Endothelial cell of umbilical vein (primary cell): ENCODE measurements around the gene RBM44. TPM values are rescaled to one million over a fixed set of nuclear protein-coding genes. Genes with fewer than 3 reads are reported as not detected.

ENCODE experiments used
- BruUV-seq: library from RNA; stranded (reverse); fragments of 400-500 nt; replicated peaks from 2 replicates; lab custom pipeline; 2021; lab: Mats Ljungman, UMichigan
- CTCF ChIA-PET: fragments of 300-600, 350-600 bp; sonication (Branson Sonifier 250); formaldehyde crosslinking; loops from one replicate; lab custom pipeline; 2021; ENCODE audit warnings: antibody characterized with exemption, inconsistent platforms; lab: Charles Lee
- POLR2A ChIA-PET: fragments of 300-600, 350-600 bp; sonication (Branson Sonifier 250); formaldehyde crosslinking; loops from one replicate; lab custom pipeline; 2021; ENCODE audit warnings: antibody characterized with exemption, inconsistent platforms; lab: Charles Lee
- DNase-seq: peaks from one replicate; pipeline ENCODE4 v3.0.0-alpha.2; 2011; ENCODE audit warnings: low read depth, low spot score
- FAIRE-seq: peaks from 2 replicates; lab custom pipeline; 2011; peaks lifted over from hg19 to GRCh38; lab: Jason Lieb, UNC
- H2AFZ ChIP-seq: 2 replicates; pipeline ENCODE4 v1.6.0; 2012; ENCODE audit warnings: low read depth, low read length, control low read depth, inconsistent platforms
- H3K27ac ChIP-seq: 2 replicates; pipeline ENCODE4 v1.5.1; 2011; ENCODE audit warnings: low read depth, mild to moderate bottlenecking, control low read depth, low read length, moderate library complexity; ENCODE audit not compliant: insufficient read depth
- H3K27me3 ChIP-seq, 2 experiments: 2 replicates each; pipeline versions ENCODE4 v1.6.0 to v1.6.1; 2011; ENCODE audit warnings: low read length in 2 of 2, mixed read lengths in 1 of 2; ENCODE audit not compliant: control insufficient read depth in 2 of 2, insufficient read depth in 2 of 2
- H3K36me3 ChIP-seq, 2 experiments: 2 replicates in 1 of 2; 3 replicates in 1 of 2; pipeline ENCODE4 v1.5.1; 2011; ENCODE audit warnings: low read length in 2 of 2, mild to moderate bottlenecking in 1 of 2, moderate library complexity in 1 of 2; ENCODE audit not compliant: control insufficient read depth in 2 of 2, insufficient read depth in 2 of 2; ENCODE audit errors: extremely low read depth in 1 of 2
- H3K4me1 ChIP-seq: 3 replicates; pipeline ENCODE4 v1.5.1; 2011; ENCODE audit warnings: mild to moderate bottlenecking, low read length; ENCODE audit not compliant: control insufficient read depth, insufficient read depth; ENCODE audit errors: extremely low read depth
- H3K4me2 ChIP-seq: 2 replicates; pipeline ENCODE4 v1.6.1; 2011; ENCODE audit warnings: low read length, control low read depth, mixed read lengths; ENCODE audit not compliant: insufficient read depth
- H3K4me3 ChIP-seq, 3 experiments: fragments of 200-600 bp in 1 of 3; sonication (generic), shearing (Covaris generic) in 1 of 3; replicated peaks in 1 of 3; 2 replicates each; pipeline ENCODE4 v1.5.1; 2011 to 2016; ENCODE audit warnings: control low read depth in 3 of 3, low read length in 3 of 3, mild to moderate bottlenecking in 2 of 3, inconsistent platforms in 1 of 3, low read depth in 1 of 3, moderate library complexity in 1 of 3; ENCODE audit not compliant: insufficient read depth in 1 of 3
- H3K79me2 ChIP-seq: 2 replicates; pipeline ENCODE4 v1.6.0; 2012; ENCODE audit warnings: low read length, inconsistent platforms; ENCODE audit not compliant: control insufficient read depth, insufficient read depth
- H3K9ac ChIP-seq: replicated peaks from 2 replicates; pipeline ENCODE3; 2011; ENCODE audit warnings: low read length, control low read depth; ENCODE audit not compliant: insufficient read depth; ENCODE audit errors: extremely low read depth
- H3K9me1 ChIP-seq: replicated peaks from 3 replicates; pipeline ENCODE4 v1.6.0; 2011; ENCODE audit warnings: mild to moderate bottlenecking, low read length; ENCODE audit not compliant: control insufficient read depth, insufficient read depth; ENCODE audit errors: extremely low read depth
- H3K9me3 ChIP-seq: replicated peaks from 2 replicates; pipeline ENCODE4 v1.5.1; 2012; ENCODE audit warnings: low read length, inconsistent platforms; ENCODE audit not compliant: control insufficient read depth, insufficient read depth
- H4K20me1 ChIP-seq: replicated peaks from 2 replicates; pipeline ENCODE3; 2011; ENCODE audit warnings: mild to moderate bottlenecking, low read length; ENCODE audit not compliant: control insufficient read depth, insufficient read depth; ENCODE audit errors: extremely low read depth
- CTCF ChIP-seq, 2 donors: IDR thresholded peaks; 1 replicate in 1 of 2; 2 replicates in 1 of 2; pipeline ENCODE4 v1.5.1; 2011; ENCODE audit warnings: low read length in 2 of 2, mild to moderate bottlenecking in 2 of 2, moderate library complexity in 2 of 2, control low read depth in 1 of 2, inconsistent platforms in 1 of 2, low read depth in 1 of 2; ENCODE audit not compliant: insufficient read depth in 1 of 2; ENCODE audit errors: extremely low read depth in 1 of 2
- EZH2 ChIP-seq: IDR thresholded peaks from 2 replicates; pipeline ENCODE4 v1.6.1; 2012; ENCODE audit warnings: borderline replicate concordance, low read depth, mild to moderate bottlenecking, moderate library complexity, low read length, inconsistent platforms; ENCODE audit not compliant: severe bottlenecking
- FOS ChIP-seq: IDR thresholded peaks from 2 replicates; pipeline ENCODE4 v1.6.1; 2011; ENCODE audit warnings: mild to moderate bottlenecking, low read length, moderate library complexity, borderline replicate concordance; ENCODE audit not compliant: insufficient read depth
- GATA2 ChIP-seq: IDR thresholded peaks from 2 replicates; pipeline ENCODE4 v1.7.0; 2011; ENCODE audit warnings: low read depth, mild to moderate bottlenecking, moderate library complexity, mixed read lengths, low read length; ENCODE audit not compliant: insufficient read length, insufficient read depth
- JUN ChIP-seq: IDR thresholded peaks from 2 replicates; pipeline ENCODE4 v1.6.1; 2011; ENCODE audit warnings: borderline replicate concordance, low read depth; ENCODE audit not compliant: insufficient read length, insufficient read depth
- MYC ChIP-seq: IDR thresholded peaks from one replicate; pipeline ENCODE4 v1.6.1; 2011; ENCODE audit warnings: mild to moderate bottlenecking, low read depth, low read length
- POLR2A ChIP-seq: IDR thresholded peaks from 2 replicates; pipeline ENCODE4 v1.6.1; 2012; ENCODE audit warnings: low read depth, mild to moderate bottlenecking, control low read depth, low read length
- POLR2AphosphoS5 ChIP-seq: IDR thresholded peaks from 2 replicates; pipeline ENCODE4 v1.6.1; 2012; ENCODE audit warnings: low read depth, mild to moderate bottlenecking, control low read depth, low read length, moderate library complexity; ENCODE audit not compliant: insufficient read depth
- dilution Hi-C: fragments of 300-500 bp; cut with MboI; formaldehyde crosslinking; loops from one replicate; pipeline ENCODE4 v1.15.0; 2019; ENCODE audit warnings: low sequenced_read_pairs; ENCODE audit not compliant: extremely low pct_ligation_motif_present
- intact Hi-C: fragments of 100-400 bp; cut with micrococcal nuclease; formaldehyde crosslinking; loops from one replicate; pipeline ENCODE4 v1.10.0; 2022
- polyA plus RNA-seq, 4 experiments: library from polyadenylated mRNA; depleted of rRNA in 3 of 4; stranded (reverse) in 3 of 4; unstranded in 1 of 4; fragments of >200 nt; gene quantifications; 2 replicates each; pipeline versions ENCODE4 v1.2.1 to v1.2.3, GENCODE V29; 2011 to 2012; ENCODE audit warnings: missing spikeins in 1 of 4
- total RNA-seq: library from RNA; stranded (reverse); gene quantifications from 2 replicates; pipeline ENCODE4 v1.2.3, GENCODE V29; 2021
- TF ChIP-seq, protein P1 (sequence below): IDR thresholded peaks from 2 replicates; pipeline ENCODE4 v1.6.1; 2011; ENCODE audit not compliant: insufficient read depth, insufficient read length

The RBM44 gene
- total and polyA plus RNA-seq, 2 donors (not counting 3 experiments of a cell fraction or from before 2014, with no cell fraction given) = 0.14 to 0.53 TPM

DNA sequence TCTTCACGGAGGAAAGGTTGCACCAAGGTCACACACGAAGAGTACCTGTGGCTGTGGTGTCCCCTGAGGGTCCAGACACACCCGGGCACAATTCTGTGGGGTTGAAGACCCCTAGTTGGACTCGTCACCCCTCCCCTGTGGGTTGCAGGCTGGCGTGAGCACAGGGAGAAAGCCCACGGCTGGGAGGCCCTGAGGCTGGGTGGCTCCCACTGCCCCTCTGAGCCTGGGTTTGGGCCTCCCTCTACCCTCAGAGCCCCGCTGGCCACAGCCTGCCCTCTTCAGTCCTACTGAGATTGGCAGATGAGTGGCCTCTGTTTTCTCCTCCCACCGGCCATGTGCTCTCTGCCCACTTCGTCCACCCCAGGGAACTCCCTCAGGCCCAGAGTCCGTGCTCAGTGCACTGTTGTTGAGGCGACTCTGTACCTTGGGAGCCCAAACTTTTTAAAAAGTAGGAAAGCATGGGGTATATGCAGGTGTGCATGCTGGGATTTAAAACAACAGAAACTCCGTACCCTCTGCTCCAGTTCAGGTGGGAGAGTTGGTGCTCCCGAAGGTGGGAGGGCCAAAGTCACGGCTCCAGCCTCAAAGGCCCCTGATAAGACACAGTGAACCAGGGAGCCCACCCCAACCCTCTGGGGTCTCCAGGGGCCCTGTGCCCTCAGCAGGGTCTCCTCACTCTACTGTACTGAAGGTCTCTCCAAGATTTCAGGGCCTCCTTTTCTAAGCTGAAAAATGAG lies 79.9 kb downstream of the RBM44 start:
- TF ChIP-seq EZH2 (no peak), FOS (no peak), MYC (no peak), GATA2 (no peak), POLR2A (no peak)
- TF ChIP-seq, protein P1, sequence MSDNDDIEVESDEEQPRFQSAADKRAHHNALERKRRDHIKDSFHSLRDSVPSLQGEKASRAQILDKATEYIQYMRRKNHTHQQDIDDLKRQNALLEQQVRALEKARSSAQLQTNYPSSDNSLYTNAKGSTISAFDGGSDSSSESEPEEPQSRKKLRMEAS = no peak
- BruUV-seq = no TSS peak
- Histone ChIP-seq H4K20me1 (no peaks in the 10 kb centered on the region), H3K36me3 (no peaks in the 10 kb centered on the region), H3K9ac (no peak overlapping the region), H3K27me3 (no peaks in the 10 kb centered on the region), H3K79me2 (no peaks in the 10 kb centered on the region), H2AFZ (no peak overlapping the region), H3K9me1 (no peaks in the 10 kb centered on the region), H3K27ac (no peak overlapping the region), H3K4me1 (no peaks in the 10 kb centered on the region), H3K4me3 (no peak overlapping the region), H3K4me2 (no peak overlapping the region), H3K9me3 (no peaks in the 10 kb centered on the region)
- dilution Hi-C loops (no loop called here), intact Hi-C loops (no loop called here)
- FAIRE-seq (no peak), DNase-seq (no peak)
- ChIA-PET POLR2A (interaction anchor here (0.6 kb wide), 1 partner anchor 113 kb away, joined by 5 read pairs; no protein-coding TSS in a partner anchor), CTCF (interaction anchor here (0.8 kb wide), 1 partner anchor 45 kb away, joined by 3 read pairs; no protein-coding TSS in a partner anchor)

DNA sequence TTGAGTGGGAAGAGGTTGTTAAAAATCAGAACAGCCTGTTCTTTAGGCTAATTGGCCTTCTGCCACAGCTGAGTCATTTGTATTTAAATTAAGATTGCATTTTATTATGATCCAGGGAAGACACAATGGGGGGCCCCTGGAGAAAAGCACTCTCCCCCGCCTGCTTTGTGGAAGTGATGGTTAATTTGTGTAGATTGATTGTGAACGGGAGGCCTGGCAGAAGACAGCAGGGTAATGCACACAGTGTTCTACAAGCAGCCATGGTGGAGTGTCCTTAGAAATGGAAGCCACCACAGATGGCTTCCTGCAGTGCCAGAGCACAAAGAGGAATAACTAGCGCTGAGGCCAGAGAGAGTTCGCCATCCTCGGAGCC lies 80.5 kb downstream of the RBM44 start:
- dilution Hi-C loops = no loop called here
- intact Hi-C loops = no loop called here
- Histone ChIP-seq H3K27ac (no peak overlapping the region), H3K9me1 (no peaks in the 10 kb centered on the region), H3K9ac (no peak overlapping the region), H2AFZ (no peak overlapping the region), H3K4me3 (no peak overlapping the region), H3K79me2 (no peaks in the 10 kb centered on the region), H4K20me1 (no peaks in the 10 kb centered on the region), H3K4me2 (no peak overlapping the region), H3K27me3 (no peaks in the 10 kb centered on the region), H3K4me1 (no peaks in the 10 kb centered on the region), H3K36me3 (no peaks in the 10 kb centered on the region), H3K9me3 (no peaks in the 10 kb centered on the region)
- ChIA-PET CTCF (interaction anchor here (0.8 kb wide), 1 partner anchor 44 kb away, joined by 3 read pairs; no protein-coding TSS in a partner anchor), POLR2A (interaction anchor here (0.6 kb wide), 1 partner anchor 114 kb away, joined by 5 read pairs; no protein-coding TSS in a partner anchor)
- FAIRE-seq (no peak), DNase-seq (peak; percentile 14)
- BruUV-seq = no TSS peak
- TF ChIP-seq POLR2A (no peak), FOS (no peak), MYC (no peak), GATA2 (no peak), CTCF (IDR thresholded peaks at IDR 0.05; ENCODE audit: extremely low read depth in 1 of 2, insufficient read depth in 1 of 2, low read depth in 1 of 2, low read length in 2 of 2) (no peak), EZH2 (no peak), POLR2AphosphoS5 (no peak), JUN (no peak)
- TF ChIP-seq, protein P1 = no peak
